ENCODE results near the gene CEBPZOS.
A peak's percentile ranks its signal among the peaks of the same experiment; 100 is the strongest.

The CEBPZOS gene

DNA sequence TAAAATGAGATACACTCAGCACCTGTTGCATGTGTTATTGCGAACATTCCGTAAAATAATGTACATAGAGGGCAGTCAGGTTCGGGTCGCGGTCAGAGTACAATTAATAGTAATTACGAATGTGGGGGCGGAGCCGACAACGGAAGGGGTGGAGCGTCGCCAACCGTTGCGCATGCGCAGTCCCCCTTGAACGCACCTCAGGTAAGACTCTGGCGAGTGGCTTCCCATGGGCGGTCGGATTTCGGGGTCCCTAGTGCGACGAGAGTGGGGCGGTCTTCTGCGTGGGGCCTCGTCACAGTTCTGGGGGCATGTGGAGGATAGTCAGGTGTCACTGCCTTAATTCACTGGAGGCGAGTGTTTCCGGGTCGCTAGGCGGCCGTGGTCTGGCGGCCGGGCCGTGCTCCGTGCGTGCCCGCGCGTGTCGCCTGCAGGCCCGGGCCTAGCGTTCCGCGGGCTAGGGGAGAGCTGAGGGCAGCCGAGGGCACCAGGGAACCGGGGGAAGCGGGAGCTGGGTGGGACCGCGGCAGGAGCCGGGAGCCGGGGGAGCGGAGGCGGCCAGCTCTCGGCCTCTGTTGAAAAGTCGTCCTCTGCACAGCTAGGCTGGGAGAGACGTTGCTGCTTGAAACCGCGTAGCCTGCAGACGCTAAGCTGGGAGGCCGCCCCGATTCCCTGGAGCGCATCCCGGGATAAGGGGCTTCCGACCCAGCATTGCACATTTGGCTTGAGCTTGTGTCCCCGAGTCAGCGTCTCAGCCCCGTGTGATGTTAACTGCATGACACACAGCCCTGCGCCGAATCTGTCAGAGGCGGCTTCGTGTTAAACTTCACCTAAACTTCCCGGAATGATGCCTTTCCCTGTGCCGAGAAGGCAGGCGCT lies at the start of gene CEBPZOS:
TSS of gene CEBPZOS (plus strand) at position 177 of the 876 bp plus-strand sequence. CDS start 3,209 bp downstream, outside the sequence.
- DNase-seq = peak; percentile 89

DNA sequence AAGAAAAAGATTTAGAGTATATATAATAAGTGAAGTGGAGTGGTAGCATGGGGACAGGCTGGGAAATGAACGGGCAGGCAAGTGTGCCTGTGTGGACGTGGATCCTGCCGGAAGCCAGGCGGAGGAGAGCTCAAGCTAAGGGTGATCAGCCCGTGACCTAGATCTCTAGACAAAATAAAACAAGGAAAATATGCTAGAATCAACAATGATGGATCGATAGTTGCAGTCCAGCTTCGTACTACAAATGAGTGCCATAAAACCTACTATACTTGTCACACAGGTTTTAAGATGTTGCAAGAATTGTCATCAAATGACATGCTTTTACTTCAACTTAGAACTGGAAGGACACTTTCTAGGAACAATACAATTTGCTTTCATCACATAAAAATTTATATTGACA lies 48.0 kb upstream of the CEBPZOS start:
- DNase-seq = no peak

DNA sequence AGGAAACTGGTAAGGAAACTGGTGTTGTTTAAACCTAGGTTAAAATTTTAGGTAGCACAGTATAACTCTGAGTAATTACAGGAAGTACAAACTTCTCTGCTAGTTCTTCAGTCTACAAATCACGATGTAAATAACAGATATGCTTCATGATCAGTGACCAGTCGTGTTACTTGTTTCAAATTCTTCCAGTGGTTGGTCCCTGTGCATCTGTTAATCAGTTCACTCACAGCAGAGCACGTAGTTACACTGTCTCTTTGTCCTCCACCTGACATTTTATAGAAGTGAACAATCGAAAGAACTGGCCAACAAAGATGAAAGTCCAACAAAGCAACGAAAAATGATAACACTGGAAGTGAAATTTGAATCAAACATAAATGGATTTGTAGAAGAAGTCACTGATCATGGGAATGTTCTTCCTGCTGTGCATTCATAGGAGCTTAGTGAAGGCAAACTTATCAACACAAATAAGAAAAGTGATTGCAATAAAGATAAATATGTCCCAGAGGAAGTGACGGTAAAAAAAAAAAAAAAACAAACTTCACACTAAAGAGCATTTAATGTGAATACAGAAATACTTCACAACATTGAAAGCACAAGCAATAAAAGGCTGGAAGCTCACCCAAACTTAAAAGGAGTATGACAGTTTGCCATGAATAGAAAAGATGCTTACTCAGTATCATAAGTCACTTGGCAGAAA lies 46.5 kb upstream of the CEBPZOS start:
- no peak for DNase-seq

DNA sequence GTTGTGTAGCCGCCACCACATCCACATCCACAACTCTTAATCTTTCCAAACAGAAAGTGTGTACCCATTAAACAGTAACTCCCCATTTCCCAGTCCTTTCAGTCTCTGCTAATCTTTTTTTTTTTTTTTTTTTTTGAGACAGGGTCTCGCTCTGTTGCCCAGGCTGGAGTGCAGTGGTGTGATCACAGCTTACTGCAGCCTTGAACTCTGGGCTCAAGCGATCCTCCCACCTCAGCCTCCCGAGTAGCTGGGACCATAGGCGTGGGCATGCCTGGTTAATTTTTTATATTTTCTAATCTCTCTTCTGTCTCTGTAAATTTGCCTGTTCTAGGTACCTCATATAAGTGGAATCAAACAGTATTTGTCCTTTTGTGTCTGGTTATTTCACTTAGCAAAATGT lies 43.1 kb upstream of the CEBPZOS start:
- no peak for DNase-seq

DNA sequence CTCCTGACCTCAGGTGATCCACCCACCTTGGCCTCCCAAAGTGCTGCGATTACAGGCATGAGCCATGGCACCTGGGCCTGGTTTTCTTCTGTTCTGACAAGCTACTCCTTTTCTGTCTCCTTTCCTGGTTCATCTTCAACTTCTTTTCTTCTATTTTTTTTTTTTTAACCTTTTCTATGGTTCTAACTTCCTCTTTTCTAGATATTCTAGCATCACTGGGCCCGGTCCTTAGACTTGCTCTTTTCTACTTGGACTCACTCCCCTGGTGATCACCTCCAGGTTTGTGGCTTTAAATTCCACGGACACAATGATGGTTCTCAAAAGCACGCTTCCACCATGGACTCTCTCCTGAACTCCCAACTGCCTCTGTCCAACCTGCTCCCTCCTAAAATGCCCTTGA lies 41.5 kb upstream of the CEBPZOS start:
- no peak for DNase-seq

DNA sequence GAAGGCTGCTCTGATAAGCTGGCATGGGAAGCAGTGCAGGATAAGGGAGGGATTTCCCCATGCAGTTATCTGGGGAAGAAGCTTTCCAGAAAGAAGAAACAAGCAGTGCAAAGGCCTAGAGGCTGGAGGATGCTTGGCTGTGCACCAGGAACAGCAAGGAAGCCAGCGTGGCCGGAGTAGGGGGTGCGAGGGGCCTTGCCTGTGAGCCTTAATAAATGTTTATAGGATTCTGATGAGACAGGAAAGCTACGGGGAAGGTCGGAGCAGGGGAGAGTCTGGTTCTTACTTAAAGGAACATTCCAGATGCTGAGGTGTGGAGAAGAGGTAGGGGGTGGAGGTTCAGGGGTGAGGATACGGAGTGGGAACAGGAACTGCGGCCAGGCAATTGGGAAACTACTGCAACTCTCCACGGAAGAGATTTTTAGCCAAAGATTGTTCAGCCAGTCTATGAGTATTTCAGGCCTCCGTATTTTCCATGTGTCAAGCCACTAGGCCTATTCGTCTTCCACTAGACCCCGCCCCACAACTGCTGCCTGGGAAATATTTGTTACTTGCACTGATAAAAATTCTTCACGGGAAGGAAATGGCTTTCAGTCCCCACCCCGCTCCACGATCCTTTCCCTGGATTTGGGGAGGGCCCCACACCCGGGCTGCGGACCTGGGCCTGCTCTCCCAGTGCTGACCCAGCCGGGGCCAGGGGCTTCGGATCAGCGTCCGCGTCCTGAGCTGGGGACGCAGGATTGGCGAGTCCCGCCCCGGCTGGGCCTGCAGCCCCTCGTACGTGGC lies 40.0 kb upstream of the CEBPZOS start:
- peak; percentile 15 for DNase-seq

DNA sequence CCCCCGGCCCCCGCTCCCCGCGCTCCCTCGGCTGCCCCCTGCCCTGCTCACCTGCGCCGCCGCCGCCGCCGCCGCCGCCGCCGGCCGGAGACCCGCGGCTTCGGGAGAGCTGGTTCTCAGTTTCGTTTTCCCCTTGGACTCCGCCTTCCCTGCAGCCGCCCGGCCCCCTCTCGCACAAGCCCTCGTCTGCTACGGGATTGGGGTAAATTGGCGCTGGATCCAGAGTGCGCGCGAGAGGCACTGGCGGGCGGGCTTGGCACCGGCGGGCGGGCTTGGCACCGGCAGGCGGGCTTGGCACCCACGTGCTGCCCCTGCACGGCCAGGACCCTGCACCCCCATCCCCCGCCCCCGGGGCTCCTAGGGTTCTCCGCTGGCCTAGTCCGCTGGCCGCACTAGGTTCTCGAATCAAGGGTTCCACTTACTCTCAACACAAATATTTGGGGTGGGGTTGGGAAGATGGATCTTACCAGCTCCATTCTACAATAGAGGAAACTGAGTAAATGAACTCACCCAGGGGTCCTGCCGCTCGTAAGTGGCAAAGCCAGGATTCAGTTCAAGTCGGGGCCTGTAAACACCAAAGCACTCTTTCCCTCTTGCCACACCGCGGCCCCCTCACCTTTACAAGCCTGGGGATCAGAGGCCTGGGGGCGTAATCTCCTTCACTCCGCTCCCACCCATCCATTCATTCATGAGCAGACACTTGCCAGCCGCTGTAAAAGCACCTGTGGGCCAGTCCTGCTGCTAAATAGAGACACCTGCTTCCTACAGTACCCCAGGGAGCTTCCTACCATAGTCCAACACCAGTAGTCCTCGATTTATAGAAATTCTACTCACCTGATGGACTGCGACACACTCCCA lies 39.2 kb upstream of the CEBPZOS start, which contains the start of gene EIF2AK2:
TSS of gene EIF2AK2 (minus strand) at position 124 of the 858 bp plus-strand sequence. CDS start 9,174 bp downstream, outside the sequence.
- peak; percentile 79 for DNase-seq

DNA sequence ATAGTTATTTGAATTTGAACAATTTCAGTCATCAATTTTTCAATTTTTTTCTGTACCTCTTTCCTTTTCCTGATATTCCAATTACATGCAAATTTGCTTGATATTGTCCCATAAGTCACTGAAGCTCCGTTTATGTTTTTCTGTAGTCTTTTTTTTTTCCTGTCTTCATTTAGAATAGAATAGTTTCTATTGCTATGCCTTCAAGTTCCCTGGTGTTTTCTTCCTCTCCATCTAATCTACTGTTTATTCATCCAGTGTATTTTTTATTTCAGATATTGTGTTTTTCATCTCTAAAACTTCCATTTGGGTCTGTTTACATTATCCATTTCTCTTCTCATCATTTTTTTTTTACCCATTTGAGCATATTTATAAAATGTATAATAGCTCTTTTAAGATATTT lies 31.5 kb upstream of the CEBPZOS start:
- DNase-seq = no peak

DNA sequence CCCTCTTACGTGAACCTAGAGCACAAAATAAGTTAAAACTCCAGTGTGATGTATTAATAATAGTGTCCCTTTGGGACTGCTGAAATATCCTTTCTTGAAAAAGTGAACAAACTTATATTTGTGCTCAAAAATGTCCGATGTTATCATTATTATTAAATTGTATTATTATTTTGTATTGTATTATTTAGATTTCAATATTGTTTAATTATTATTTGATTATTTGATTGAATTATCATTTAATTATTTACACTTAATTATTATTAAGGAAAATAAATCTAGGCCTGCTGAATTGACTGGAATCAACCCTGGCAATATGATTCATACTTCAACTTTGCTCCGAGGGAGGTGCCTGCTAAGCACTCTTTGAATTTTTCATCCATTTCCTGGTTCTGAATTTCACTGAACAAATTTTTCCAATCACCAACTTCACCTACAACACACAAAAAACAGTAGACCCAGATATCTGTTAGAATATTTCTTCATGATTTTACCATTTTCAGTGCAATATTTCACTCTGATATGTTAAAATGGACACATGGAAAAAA lies 28.6 kb upstream of the CEBPZOS start:
- no peak for DNase-seq

DNA sequence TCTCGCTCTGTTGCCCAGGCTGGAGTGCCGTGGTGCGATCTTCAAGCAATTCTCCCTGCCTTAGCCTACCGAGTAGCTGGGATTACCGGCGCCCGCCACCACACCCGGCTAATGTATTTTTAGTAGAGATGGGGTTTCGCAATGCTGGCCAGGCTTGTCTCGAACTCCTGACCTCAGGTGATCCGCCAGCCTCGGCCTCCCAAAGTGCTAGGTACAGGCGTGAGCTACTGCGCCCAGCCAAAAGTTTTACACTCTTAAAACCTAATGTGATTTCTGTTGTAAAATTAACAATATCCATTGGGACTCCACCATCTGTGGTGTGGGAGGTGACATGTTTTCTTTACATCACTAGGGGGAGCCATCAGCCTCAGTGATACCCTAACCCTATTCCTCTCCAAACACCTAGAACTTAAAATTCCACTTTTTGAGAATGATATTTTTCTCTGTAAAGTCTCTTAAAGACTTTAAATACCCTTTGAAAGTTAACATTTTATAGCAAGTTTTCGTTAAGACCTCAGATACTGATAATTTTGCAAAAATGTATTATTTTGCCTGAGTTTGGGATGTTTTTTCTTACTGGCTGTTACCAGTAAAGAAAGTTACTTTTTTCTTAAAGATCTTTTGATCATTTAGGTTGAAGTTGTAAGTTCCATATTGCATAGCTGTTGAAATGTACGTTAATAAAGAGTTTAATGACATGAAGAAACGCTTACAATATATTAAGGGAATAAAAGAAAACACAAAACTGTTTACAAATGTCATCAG lies 27.9 kb upstream of the CEBPZOS start:
- DNase-seq = no peak

DNA sequence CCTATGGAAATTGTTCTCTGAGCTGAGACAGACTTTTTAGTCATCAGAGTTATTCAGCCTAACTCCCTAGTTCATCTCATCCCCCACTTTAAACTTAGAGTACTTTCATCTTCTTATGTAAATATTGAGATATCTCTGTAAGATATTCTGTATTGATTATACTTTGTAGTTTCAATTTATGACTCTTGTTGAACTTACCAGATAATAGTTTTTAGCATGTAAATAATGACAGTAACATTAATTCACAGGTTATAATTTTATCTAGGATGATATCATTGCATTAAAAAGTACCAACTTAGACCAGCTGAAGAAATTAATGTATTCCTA lies 24.7 kb upstream of the CEBPZOS start:
- no peak for DNase-seq

DNA sequence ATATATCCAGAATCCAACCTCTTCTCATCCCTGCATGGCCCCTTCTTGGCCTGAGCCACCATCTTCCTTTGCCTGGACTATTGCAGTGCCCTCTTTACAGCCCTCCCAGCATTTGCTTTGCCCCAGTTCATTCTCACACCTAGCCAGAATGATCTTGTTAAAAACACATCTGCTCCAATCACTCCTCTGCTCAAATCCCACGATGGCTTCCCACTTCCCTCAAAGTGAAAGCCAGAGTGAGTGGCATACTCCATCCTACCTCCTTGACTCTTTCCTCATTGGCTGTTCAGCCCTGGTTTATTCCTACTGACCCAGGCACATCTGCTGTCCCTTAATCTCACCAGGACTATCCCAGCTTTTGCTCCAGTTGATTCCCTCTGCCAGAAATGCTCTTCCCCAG lies 22.6 kb upstream of the CEBPZOS start:
- DNase-seq = no peak

DNA sequence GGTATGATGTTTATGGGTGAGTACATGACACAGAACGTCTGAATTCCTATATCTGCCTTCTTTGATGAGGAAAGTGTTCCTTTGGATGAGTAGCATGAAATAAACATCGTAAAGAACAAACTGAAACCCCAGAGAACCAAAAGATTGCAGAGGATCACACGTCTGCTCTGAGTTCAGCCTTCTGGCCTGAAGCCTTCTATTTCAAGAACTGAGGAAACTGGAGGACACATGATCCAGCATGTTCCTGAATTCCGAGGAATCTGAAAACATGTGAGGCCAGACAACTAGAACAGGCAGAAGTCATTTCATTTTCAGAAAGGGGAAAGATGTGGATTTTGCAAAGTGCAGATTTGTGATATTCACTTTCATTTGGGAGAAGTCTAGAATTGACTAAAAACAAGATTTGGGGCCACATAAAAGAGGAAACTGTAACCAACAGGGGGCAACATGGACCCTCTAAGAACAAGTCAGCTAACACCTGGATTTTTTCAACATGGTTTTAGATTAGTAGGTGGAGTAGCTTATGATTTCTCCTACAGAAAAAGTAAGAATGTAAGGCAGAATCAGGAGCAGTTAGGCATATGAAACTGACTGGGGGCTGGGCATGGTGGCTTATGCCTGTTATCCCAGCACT lies 16.2 kb upstream of the CEBPZOS start:
- DNase-seq = no peak

DNA sequence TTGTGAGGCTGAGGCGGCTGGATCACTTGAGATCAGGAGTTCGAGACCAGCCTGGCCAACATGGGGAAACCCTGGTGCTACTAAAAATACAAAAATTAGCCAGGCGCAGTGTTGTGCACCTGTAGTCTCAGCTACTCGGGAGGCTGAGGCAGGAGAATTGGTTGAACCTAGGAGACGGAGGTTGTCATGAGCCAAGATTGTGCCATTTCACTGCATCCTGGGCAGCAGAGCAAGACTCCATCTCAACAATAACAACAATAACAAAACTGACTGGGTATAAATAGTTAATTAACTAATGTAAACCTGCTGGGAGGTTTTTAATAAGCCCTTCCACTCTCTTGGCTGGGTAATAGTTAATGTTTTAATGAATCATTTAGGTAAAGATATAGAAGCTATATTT lies 15.7 kb upstream of the CEBPZOS start:
- no peak for DNase-seq

DNA sequence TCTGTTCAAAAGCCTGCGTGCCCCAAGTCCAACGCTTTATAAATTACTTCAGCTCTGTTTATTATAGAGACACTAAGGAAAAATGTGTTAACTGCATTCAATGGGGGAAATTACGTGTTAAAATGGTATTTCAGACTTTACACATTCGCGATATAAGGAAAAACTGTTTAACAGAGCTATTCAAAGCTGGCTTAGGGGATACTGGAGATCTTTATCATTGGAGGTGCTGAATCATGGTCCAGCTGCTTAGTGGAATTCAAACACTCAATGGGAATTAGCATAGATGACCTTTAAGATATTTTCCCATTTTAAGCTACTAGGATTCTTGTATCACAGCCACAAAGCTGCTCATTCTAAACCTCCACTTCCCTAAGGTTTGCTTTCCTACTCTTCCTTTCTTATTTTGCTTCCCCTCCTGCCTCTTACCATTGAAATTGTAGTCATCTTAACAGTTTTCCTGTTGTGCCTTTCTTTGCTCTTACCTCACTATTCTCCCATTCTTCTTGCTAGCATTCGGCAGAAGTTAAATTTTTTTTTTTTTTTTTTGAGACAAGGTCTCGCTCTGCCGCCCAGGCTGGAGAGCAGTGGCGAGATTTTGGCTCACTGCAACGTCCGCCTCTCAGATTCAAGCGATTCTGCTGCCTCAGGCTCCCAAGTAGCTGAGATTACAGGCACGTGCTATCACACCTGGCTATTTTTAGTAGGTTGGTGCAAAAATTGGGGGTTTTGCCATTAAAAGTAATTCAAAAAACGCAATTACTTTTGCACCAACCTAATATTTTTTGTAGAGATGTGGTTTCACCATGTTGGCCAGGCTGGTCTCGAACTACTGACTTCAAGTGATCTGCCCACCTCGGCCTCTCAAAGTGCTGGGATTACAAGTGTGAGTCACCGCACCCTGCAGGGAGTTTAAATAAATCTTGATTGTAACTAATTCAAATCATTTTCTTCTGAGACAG lies 14.3 kb upstream of the CEBPZOS start:
- no peak for DNase-seq

DNA sequence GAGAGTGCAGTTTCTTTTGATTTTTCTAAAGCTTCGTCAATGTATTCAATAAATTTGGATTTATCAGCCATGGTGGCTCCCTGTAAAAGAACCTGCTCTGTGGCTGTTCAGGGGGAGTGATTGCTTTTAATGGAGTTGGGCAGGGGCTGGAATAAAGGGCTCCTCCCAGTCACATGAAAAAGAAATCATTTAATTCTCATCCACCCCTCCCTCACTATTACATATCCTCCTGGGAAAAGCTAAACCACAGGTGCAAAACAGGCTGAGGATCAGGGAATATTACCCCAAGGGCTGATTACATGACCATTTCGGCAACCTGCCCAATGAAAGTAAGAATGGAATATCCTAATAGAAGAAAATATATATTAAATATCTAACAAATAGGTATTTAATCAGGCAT lies 7.7 kb upstream of the CEBPZOS start, which contains the start of gene SULT6B1:
TSS of gene SULT6B1 (minus strand) at position 101 of the 400 bp plus-strand sequence. CDS start at position 71, 30 bp downstream.
- DNase-seq = no peak

DNA sequence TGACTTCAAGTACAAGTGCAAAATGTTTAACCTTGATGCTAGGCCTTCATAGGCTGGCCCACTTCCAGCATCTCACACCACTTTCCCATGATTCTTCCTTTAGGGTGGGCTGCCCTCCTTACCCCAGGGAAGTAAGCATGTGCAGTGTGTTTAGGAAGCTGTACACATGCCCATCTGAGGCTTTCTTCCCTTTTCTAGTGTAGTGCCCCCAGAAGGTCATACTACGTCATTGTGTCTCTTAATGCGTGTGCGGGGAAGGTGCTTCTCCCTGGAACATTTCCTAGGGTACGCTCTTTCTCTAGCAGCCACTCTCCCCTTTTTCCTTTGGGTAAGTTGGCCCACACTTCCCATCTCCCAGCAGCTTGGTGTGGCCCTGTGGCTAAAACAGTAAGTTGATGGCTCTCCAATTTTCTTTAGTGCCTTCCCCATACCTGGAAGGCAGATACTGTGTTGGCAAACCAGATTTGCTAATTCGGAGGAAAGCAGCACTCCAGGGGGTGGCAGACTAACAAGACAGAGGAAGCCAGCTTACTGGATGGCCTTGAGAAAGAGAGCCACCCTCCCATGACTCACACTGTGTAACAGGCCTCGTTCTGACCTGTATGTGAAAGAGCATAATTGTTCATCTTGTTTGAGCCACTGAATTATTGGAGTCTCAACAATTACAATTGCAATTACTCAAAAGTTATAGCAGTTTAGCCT lies 6.7 kb upstream of the CEBPZOS start:
- no peak for DNase-seq

DNA sequence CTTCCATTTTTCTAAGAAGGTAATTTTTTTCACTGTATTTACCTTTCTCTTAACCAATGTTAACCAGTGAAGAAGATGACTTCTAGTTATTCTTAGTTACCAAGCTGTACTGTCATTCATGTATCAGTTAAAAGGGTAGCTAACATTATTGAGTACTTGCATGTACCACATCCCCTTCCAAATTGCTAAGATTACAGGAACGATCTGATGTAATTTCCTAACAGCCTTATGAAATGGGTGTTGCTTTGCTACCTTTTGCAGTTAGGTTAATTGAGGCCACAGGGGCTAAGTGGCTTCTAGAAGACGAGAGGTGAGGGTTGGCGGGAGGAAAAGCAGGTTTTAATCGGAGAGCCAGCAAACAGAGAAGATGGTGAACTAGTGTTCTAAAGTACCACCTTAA lies 6.0 kb upstream of the CEBPZOS start:
- DNase-seq = no peak

DNA sequence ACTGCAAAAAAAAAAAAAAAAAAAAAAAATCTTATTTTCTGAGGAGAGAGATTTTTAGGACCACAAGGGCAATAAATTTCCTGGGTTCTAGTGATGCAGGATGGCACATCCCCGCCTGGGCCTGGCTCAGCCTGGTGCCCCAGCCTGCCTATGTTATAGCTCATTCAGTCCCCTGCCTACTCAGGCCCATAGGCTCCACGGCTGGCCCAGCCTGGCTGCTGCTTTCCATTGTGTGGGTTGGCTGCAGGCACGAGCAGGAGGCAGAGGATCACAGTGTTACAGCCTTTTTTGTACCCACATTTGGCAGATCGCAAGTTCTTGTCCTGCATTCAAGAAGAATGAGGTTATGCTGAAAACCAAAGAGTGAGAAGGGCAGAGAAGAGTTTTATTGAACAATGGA lies 5.0 kb upstream of the CEBPZOS start:
- no peak for DNase-seq
